AG20443 (cell line): ENCODE data around the gene TRMO.

Source experiments
- DNase-seq: peaks from one replicate; pipeline ENCODE4 v3.0.0; 2012; ENCODE audit warnings: low spot score, mixed read lengths

Gene TRMO

GRCh38 chr9:97903177-97903576 lies 19.1 kb downstream of the TRMO start:
- DNase-seq, result no peak

GRCh38 chr9:97900738-97901565 lies 21.3 kb downstream of the TRMO start:
- DNase-seq, result peak; percentile 69

- DNase-seq, result no peak
Observed at GRCh38 chr9:97900103-97900737, 22.1 kb downstream of the TRMO start.

- no peak for DNase-seq
Observed at GRCh38 chr9:97895695-97896332, 26.5 kb downstream of the TRMO start.

GRCh38 chr9:97895211-97895610 lies 27.1 kb downstream of the TRMO start:
- no peak for DNase-seq

- no peak for DNase-seq
Observed at GRCh38 chr9:97892421-97892820, 29.9 kb downstream of the TRMO start.

GRCh38 chr9:97891736-97892135 lies 30.6 kb downstream of the TRMO start:
- no peak for DNase-seq

GRCh38 chr9:97889941-97890887 lies 32.1 kb downstream of the TRMO start:
- peak; percentile 61 for DNase-seq

GRCh38 chr9:97880336-97880735 lies 42.0 kb downstream of the TRMO start:
- DNase-seq, result no peak

GRCh38 chr9:97876061-97876460 lies 46.2 kb downstream of the TRMO start:
- no peak for DNase-seq

GRCh38 chr9:97875111-97875510 lies 47.2 kb downstream of the TRMO start:
- DNase-seq, result no peak

GRCh38 chr9:97874624-97875023 lies 47.7 kb downstream of the TRMO start:
- DNase-seq, result no peak

GRCh38 chr9:97873882-97874281 lies 48.4 kb downstream of the TRMO start:
- no peak for DNase-seq

- no peak for DNase-seq
Observed at GRCh38 chr9:97873425-97873824, 48.9 kb downstream of the TRMO start.

- DNase-seq, result no peak
Observed at GRCh38 chr9:97868859-97869258, 53.4 kb downstream of the TRMO start.

GRCh38 chr9:97866848-97867247 lies 55.5 kb downstream of the TRMO start:
- no peak for DNase-seq

GRCh38 chr9:97866300-97866699 lies 56.0 kb downstream of the TRMO start:
- no peak for DNase-seq

- DNase-seq, result no peak
Observed at GRCh38 chr9:97864396-97864795, 57.9 kb downstream of the TRMO start.

GRCh38 chr9:97863314-97863713 lies 59.0 kb downstream of the TRMO start:
- DNase-seq, result no peak

- no peak for DNase-seq
Observed at GRCh38 chr9:97861148-97861475, 61.2 kb downstream of the TRMO start.

- DNase-seq, result no peak
Observed at GRCh38 chr9:97860451-97861147, 61.7 kb downstream of the TRMO start.

- no peak for DNase-seq
Observed at GRCh38 chr9:97859346-97859745, 63.0 kb downstream of the TRMO start.
